WTC11 (cell line): ENCODE measurements around the gene SAMM50.

Experiments
- CBFB ChIP-seq: sonication (generic); formaldehyde crosslinking; IDR thresholded peaks from 2 replicates; pipeline ENCODE4 v1.8.1; 2022; ENCODE audit warnings: mild to moderate bottlenecking, low read depth, missing genetic modification reagents
- CTCF ChIP-seq: fragments of 200-600 bp; IDR thresholded peaks from 2 replicates; pipeline ENCODE4 v1.8.0; 2022; ENCODE audit warnings: antibody characterized with exemption
- EMX1 ChIP-seq: fragments of 250-450 bp; sonication (Bioruptor Pico); IDR thresholded peaks from 2 replicates; pipeline ENCODE4 v1.8.0; 2021; ENCODE audit warnings: mild to moderate bottlenecking
- FOXJ3 ChIP-seq: sonication (generic); formaldehyde crosslinking; IDR thresholded peaks from 2 replicates; pipeline ENCODE4 v1.9.0; 2021; ENCODE audit warnings: missing genetic modification reagents, mild to moderate bottlenecking, borderline replicate concordance
- GRHL2 ChIP-seq: fragments of 250-450 bp; sonication (Bioruptor Pico); IDR thresholded peaks from 2 replicates; pipeline ENCODE4 v1.8.0; 2022; ENCODE audit warnings: mild to moderate bottlenecking, moderate library complexity; ENCODE audit not compliant: insufficient replicate concordance, severe bottlenecking
- MAX ChIP-seq: sonication (generic); formaldehyde crosslinking; IDR thresholded peaks from 2 replicates; pipeline ENCODE4 v1.8.0; 2022; ENCODE audit warnings: mild to moderate bottlenecking, missing genetic modification reagents
- NR1H2 ChIP-seq: sonication (generic); formaldehyde crosslinking; IDR thresholded peaks from 2 replicates; pipeline ENCODE4 v1.9.0; 2021; ENCODE audit warnings: mild to moderate bottlenecking, moderate library complexity, missing genetic modification reagents
- RELA ChIP-seq: sonication (generic); formaldehyde crosslinking; IDR thresholded peaks from 2 replicates; pipeline ENCODE4 v1.8.1; 2022; ENCODE audit warnings: missing genetic modification reagents, mild to moderate bottlenecking, borderline replicate concordance
- SP1 ChIP-seq: sonication (generic); formaldehyde crosslinking; conservative IDR thresholded peaks from 2 replicates; pipeline ENCODE4 v1.8.1; 2022; ENCODE audit warnings: missing genetic modification reagents
- ZNF121 ChIP-seq: sonication (generic); formaldehyde crosslinking; IDR thresholded peaks from 2 replicates; pipeline ENCODE4 v1.8.0; 2023; ENCODE audit warnings: missing genetic modification reagents
- ZNF416 ChIP-seq: fragments of 250-450 bp; sonication (Bioruptor Pico); IDR thresholded peaks from 2 replicates; pipeline ENCODE4 v1.9.0; 2021; ENCODE audit warnings: mild to moderate bottlenecking, inconsistent platforms
- TF ChIP-seq, protein P1 (sequence below): sonication (generic); formaldehyde crosslinking; IDR thresholded peaks from 2 replicates; pipeline ENCODE4 v1.8.1; 2022; ENCODE audit warnings: mild to moderate bottlenecking, moderate library complexity, missing genetic modification reagents

- TF ChIP-seq CTCF (no peak), ZNF416 (CRISPR knock-in tag) (no peak), SP1 (CRISPR knock-in tag) (no peak), GRHL2 (CRISPR knock-in tag) (no peak), MAX (no peak), NR1H2 (no peak), FOXJ3 (CRISPR knock-in tag) (no peak), ZNF121 (CRISPR knock-in tag) (no peak), CBFB (no peak), RELA (CRISPR knock-in tag) (no peak), EMX1 (CRISPR knock-in tag) (no peak)
- TF ChIP-seq, protein P1, sequence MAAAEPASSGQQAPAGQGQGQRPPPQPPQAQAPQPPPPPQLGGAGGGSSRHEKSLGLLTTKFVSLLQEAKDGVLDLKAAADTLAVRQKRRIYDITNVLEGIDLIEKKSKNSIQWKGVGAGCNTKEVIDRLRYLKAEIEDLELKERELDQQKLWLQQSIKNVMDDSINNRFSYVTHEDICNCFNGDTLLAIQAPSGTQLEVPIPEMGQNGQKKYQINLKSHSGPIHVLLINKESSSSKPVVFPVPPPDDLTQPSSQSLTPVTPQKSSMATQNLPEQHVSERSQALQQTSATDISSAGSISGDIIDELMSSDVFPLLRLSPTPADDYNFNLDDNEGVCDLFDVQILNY (CRISPR knock-in tag), result no peak
These were observed 74.9 kb downstream of the SAMM50 start for GRCh38 chr22:44030051-44030701.
